Measurements from ENCODE around the gene BPIFA1. TPM values are rescaled to one million over a fixed set of nuclear protein-coding genes. Genes with fewer than 3 reads are reported as not detected.

The BPIFA1 gene
- total RNA-seq, 2 donors from 2014 or later, result not detected

- H3K4me1 Mint-ChIP-seq, result peaks cover 3% of the 10 kb centered on the region
- H3K27ac Mint-ChIP-seq, result no peak overlapping the region
- H3K4me3 Mint-ChIP-seq, result no peak overlapping the region
- H3K27me3 Mint-ChIP-seq, result peaks cover 58% of the 10 kb centered on the region
- DNase-seq (no peak), ATAC-seq (no peak)
- no peaks in the 10 kb centered on the region for H3K9me3 ChIP-seq (ENCODE audit: control insufficient read depth, low read length, poor library complexity, severe bottlenecking)
- peaks cover 3% of the 10 kb centered on the region for H3K36me3 Mint-ChIP-seq (ENCODE audit: low read depth)
Observed at GRCh38 chr20:33229843-33230242, 6.0 kb upstream of the BPIFA1 start.

- Mint-ChIP-seq H3K27ac (no peak overlapping the region), H3K4me1 (peaks cover 3% of the 10 kb centered on the region), H3K27me3 (peaks cover 44% of the 10 kb centered on the region), H3K36me3 (ENCODE audit: low read depth) (no peaks in the 10 kb centered on the region), H3K4me3 (no peak overlapping the region)
- no peaks in the 10 kb centered on the region for H3K9me3 ChIP-seq (ENCODE audit: control insufficient read depth, low read length, poor library complexity, severe bottlenecking)
- ATAC-seq (no peak), DNase-seq (no peak)
Observed at GRCh38 chr20:33231237-33231636, 4.6 kb upstream of the BPIFA1 start.

GRCh38 chr20:33232486-33233072, 3.2 kb upstream of the BPIFA1 start:
- peaks cover 44% of the 10 kb centered on the region for H3K27me3 Mint-ChIP-seq
- ATAC-seq, result no peak
- no peak for DNase-seq
- H3K27ac Mint-ChIP-seq, result no peak overlapping the region
- no peak overlapping the region for H3K4me3 Mint-ChIP-seq
- peaks cover 3% of the 10 kb centered on the region for H3K4me1 Mint-ChIP-seq
- no peaks in the 10 kb centered on the region for H3K9me3 ChIP-seq (ENCODE audit: control insufficient read depth, low read length, poor library complexity, severe bottlenecking)
- no peaks in the 10 kb centered on the region for H3K36me3 Mint-ChIP-seq (ENCODE audit: low read depth)

- H3K27ac Mint-ChIP-seq, result no peak overlapping the region
- no peak for ATAC-seq
- H3K27me3 Mint-ChIP-seq, result peaks cover 40% of the 10 kb centered on the region
- no peak for DNase-seq
- no peaks in the 10 kb centered on the region for H3K36me3 Mint-ChIP-seq (ENCODE audit: low read depth)
- peaks cover 3% of the 10 kb centered on the region for H3K4me1 Mint-ChIP-seq
- H3K9me3 ChIP-seq (ENCODE audit: control insufficient read depth, low read length, poor library complexity, severe bottlenecking), result no peaks in the 10 kb centered on the region
- no peak overlapping the region for H3K4me3 Mint-ChIP-seq
Observed at GRCh38 chr20:33233129-33233774, 2.5 kb upstream of the BPIFA1 start.

DNA sequence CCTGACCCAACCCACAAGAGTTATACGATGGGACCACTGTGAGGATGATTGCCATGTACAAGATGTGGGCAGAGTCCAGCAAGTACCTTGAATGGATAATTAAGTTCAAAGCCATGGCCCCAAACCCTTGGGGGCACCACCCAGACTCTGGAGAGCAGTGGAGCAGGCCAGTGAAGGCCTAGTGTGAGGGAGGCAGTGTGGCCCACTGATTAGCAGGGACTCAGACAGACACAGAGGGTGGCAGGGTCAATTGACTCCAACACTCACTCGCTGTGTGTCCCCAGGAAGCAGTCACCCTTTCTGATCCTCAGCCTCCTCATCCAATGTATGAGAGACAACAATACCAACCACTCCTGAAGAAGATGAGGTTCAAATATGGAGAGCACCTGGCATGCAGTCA, 1.7 kb upstream of the BPIFA1 start:
- Mint-ChIP-seq H3K27me3 (peaks cover 37% of the 10 kb centered on the region), H3K4me1 (peaks cover 3% of the 10 kb centered on the region), H3K36me3 (ENCODE audit: low read depth) (no peaks in the 10 kb centered on the region), H3K4me3 (no peak overlapping the region), H3K27ac (no peak overlapping the region)
- no peaks in the 10 kb centered on the region for H3K9me3 ChIP-seq (ENCODE audit: control insufficient read depth, low read length, poor library complexity, severe bottlenecking)
- DNase-seq (no peak), ATAC-seq (no peak)

DNA sequence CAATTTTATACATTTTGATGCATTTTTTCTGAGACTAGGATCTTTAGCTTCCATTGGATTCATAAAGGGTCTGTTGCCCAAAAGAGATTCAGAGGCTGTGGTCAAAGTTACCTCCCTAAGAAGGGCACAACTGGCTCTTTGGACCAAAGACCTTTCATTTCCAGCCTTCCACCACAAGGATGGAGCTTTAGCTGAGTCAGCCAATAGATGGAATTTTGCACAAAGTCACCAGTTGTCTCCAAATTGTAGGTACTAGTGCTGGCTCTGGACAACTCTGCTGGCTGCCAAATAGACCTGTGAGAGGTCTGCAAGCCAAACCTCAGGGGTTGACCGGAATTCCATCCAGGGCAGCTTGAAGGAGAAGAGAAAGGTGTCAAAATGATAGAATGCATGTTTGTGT, 555 bp downstream of the BPIFA1 start:
- H3K4me3 Mint-ChIP-seq, result no peak overlapping the region
- peaks cover 44% of the 10 kb centered on the region for H3K27me3 Mint-ChIP-seq
- peaks cover 3% of the 10 kb centered on the region for H3K4me1 Mint-ChIP-seq
- no peaks in the 10 kb centered on the region for H3K9me3 ChIP-seq (ENCODE audit: control insufficient read depth, low read length, poor library complexity, severe bottlenecking)
- ATAC-seq, result no peak
- H3K36me3 Mint-ChIP-seq (ENCODE audit: low read depth), result no peaks in the 10 kb centered on the region
- DNase-seq, result no peak
- no peak overlapping the region for H3K27ac Mint-ChIP-seq

DNA sequence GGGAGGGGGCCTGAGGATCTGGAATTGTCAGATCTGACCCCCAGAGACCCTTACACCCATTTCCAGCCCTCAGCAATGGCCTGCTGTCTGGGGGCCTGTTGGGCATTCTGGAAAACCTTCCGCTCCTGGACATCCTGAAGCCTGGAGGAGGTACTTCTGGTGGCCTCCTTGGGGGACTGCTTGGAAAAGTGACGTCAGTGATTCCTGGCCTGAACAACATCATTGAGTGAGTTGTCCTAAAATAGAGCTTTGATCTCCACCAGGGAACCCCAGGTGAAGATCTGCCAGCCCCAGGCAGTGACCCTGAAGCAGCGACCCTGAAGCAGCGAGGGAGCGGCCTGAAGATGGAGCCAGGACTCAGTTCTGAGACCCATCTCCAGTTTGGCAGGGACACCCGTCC, 2.2 kb downstream of the BPIFA1 start:
- Mint-ChIP-seq H3K27ac (no peak overlapping the region), H3K36me3 (ENCODE audit: low read depth) (no peaks in the 10 kb centered on the region), H3K4me1 (no peaks in the 10 kb centered on the region), H3K27me3 (peaks cover 44% of the 10 kb centered on the region), H3K4me3 (no peak overlapping the region)
- no peak for DNase-seq
- no peak for ATAC-seq
- no peaks in the 10 kb centered on the region for H3K9me3 ChIP-seq (ENCODE audit: control insufficient read depth, low read length, poor library complexity, severe bottlenecking)

DNA sequence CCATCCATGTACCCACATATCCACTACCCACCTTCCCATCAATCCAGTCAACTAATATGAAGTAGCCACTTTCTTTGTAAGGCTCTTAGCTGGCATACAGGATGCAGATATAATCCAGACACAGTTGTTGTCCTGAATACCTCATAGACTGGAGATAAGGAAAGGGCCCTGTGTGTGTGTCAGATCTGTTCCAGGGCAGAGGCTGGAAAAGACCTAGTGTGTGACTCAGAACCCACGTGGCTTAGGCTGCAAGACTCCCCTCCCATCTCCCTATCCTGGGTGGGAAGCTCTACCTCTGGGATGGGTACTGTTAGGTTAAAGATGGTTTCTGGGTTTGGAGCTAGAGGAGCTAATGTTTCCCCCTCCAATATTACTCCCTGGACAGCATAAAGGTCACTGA, 3.6 kb downstream of the BPIFA1 start:
- H3K9me3 ChIP-seq (ENCODE audit: control insufficient read depth, low read length, poor library complexity, severe bottlenecking), result no peaks in the 10 kb centered on the region
- no peak overlapping the region for H3K4me3 Mint-ChIP-seq
- H3K4me1 Mint-ChIP-seq, result no peaks in the 10 kb centered on the region
- DNase-seq (no peak), ATAC-seq (no peak)
- peaks cover 32% of the 10 kb centered on the region for H3K27me3 Mint-ChIP-seq
- H3K36me3 Mint-ChIP-seq (ENCODE audit: low read depth), result no peaks in the 10 kb centered on the region
- no peak overlapping the region for H3K27ac Mint-ChIP-seq

- no peaks in the 10 kb centered on the region for H3K9me3 ChIP-seq (ENCODE audit: control insufficient read depth, low read length, poor library complexity, severe bottlenecking)
- ATAC-seq, result no peak
- Mint-ChIP-seq H3K4me1 (no peaks in the 10 kb centered on the region), H3K36me3 (ENCODE audit: low read depth) (no peaks in the 10 kb centered on the region), H3K27ac (no peak overlapping the region), H3K27me3 (peaks cover 29% of the 10 kb centered on the region), H3K4me3 (no peak overlapping the region)
- no peak for DNase-seq
Observed at GRCh38 chr20:33239979-33240736, 4.4 kb downstream of the BPIFA1 start.

DNA sequence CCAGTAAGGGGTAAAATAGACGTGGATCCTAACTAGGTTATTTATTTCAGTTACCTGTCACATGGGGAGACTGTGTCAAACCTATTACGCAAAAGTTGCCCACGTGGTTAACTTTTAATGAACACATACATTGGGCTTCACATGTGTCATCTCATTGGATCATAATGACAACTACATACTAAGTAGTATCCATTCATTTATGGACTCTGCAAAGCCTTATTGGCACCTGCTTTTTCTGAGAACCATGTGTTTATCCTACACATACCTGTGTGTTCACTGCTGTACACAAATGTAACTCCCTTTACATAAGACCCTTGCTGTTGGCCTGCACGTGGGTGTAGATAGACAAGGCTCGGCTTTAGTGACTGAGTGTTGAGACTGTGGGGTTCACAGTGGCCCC, 5.1 kb downstream of the BPIFA1 start:
- Mint-ChIP-seq H3K27me3 (peaks cover 29% of the 10 kb centered on the region), H3K36me3 (ENCODE audit: low read depth) (no peaks in the 10 kb centered on the region), H3K27ac (no peak overlapping the region), H3K4me3 (no peak overlapping the region), H3K4me1 (no peaks in the 10 kb centered on the region)
- ATAC-seq (no peak), DNase-seq (no peak)
- H3K9me3 ChIP-seq (ENCODE audit: control insufficient read depth, low read length, poor library complexity, severe bottlenecking), result no peaks in the 10 kb centered on the region

- ATAC-seq (no peak), DNase-seq (no peak)
- Mint-ChIP-seq H3K27me3 (peaks cover 18% of the 10 kb centered on the region), H3K36me3 (ENCODE audit: low read depth) (no peaks in the 10 kb centered on the region), H3K27ac (no peak overlapping the region), H3K4me1 (no peaks in the 10 kb centered on the region), H3K4me3 (no peak overlapping the region)
- H3K9me3 ChIP-seq (ENCODE audit: control insufficient read depth, low read length, poor library complexity, severe bottlenecking), result no peaks in the 10 kb centered on the region
Observed at GRCh38 chr20:33242319-33243100, 6.7 kb downstream of the BPIFA1 start.

DNA sequence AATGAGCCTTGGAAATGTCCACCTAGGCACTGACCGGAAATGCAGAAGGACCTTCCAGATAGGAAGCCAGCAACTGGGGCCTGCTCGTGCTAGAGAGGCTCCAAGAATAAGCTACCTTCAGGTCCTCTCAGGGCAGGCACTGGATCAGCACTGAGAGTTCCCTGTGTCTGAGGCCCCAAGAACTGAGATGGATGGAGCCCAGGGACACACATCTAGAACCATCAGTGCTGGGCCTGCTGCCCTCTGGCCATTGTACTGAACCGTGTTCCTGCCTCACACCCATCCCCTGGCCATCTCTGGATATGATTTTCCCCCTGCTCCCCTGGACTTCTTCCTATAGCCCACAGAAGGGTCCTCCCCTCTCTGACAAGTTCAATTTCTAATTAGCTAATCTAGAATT, 10.3 kb downstream of the BPIFA1 start:
- H3K9me3 ChIP-seq (ENCODE audit: control insufficient read depth, low read length, poor library complexity, severe bottlenecking), result no peaks in the 10 kb centered on the region
- Mint-ChIP-seq H3K27me3 (peaks cover 6% of the 10 kb centered on the region), H3K4me3 (no peak overlapping the region), H3K27ac (no peak overlapping the region), H3K4me1 (no peaks in the 10 kb centered on the region), H3K36me3 (ENCODE audit: low read depth) (no peaks in the 10 kb centered on the region)
- DNase-seq (no peak), ATAC-seq (no peak)

GRCh38 chr20:33249456-33249855, 13.7 kb downstream of the BPIFA1 start:
- H3K27ac Mint-ChIP-seq, result no peak overlapping the region
- no peaks in the 10 kb centered on the region for H3K4me1 Mint-ChIP-seq
- no peak overlapping the region for H3K4me3 Mint-ChIP-seq
- peaks cover 6% of the 10 kb centered on the region for H3K27me3 Mint-ChIP-seq
- ATAC-seq (no peak), DNase-seq (no peak)
- H3K36me3 Mint-ChIP-seq (ENCODE audit: low read depth), result no peaks in the 10 kb centered on the region
- no peaks in the 10 kb centered on the region for H3K9me3 ChIP-seq (ENCODE audit: control insufficient read depth, low read length, poor library complexity, severe bottlenecking)

Measured in T-helper 17 cell (primary cell).